Measurements from ENCODE around the gene BCAN.
"Not testable (repeated sequence)": the region's sequence is repeated elsewhere in the genome, so short reads cannot be mapped to it uniquely, and the experiment has no call there.

- TF ChIP-seq CTCF (conservative IDR thresholded peaks at IDR 0.05); ZFX (IDR thresholded peaks at IDR 0.05): not testable (repeated sequence)
Observed at GRCh38 chr1:156610072-156610471, 31.8 kb upstream of the BCAN start.
